Thymus (tissue), 11 donors: ENCODE data around the gene ZC3H6. TPM values are rescaled to one million over a fixed set of nuclear protein-coding genes. Genes with fewer than 3 reads are reported as not detected.
"Not testable (repeated sequence)": the region's sequence is repeated elsewhere in the genome, so short reads cannot be mapped to it uniquely, and the experiment has no call there.

Source experiments
- DNase-seq, 9 donors: peaks; one replicate each; pipeline ENCODE4 v3.0.0-alpha.2; 2013; ENCODE audit warnings: low spot score in 9 of 9, low read depth in 6 of 9, missing footprints in 1 of 9
- H3K27ac ChIP-seq, 2 donors: one replicate each; pipeline ENCODE4 v1.5.1; 2013; ENCODE audit warnings: control low read depth in 1 of 2, low read depth in 1 of 2, low read length in 1 of 2, mild to moderate bottlenecking in 1 of 2, moderate library complexity in 1 of 2
- H3K27me3 ChIP-seq, 2 donors: one replicate each; pipeline ENCODE4 v1.5.1; 2013; ENCODE audit warnings: low read length in 1 of 2; ENCODE audit not compliant: control insufficient read depth in 2 of 2, insufficient read depth in 1 of 2
- H3K36me3 ChIP-seq, 2 donors: one replicate each; pipeline ENCODE4 v1.5.1; 2013; ENCODE audit warnings: low read length in 1 of 2, mild to moderate bottlenecking in 1 of 2, moderate library complexity in 1 of 2; ENCODE audit not compliant: control insufficient read depth in 2 of 2, insufficient read depth in 2 of 2
- H3K4me1 ChIP-seq, 2 donors: one replicate each; pipeline ENCODE4 v1.5.1; 2013; ENCODE audit warnings: low read length in 2 of 2; ENCODE audit not compliant: control insufficient read depth in 2 of 2, insufficient read depth in 2 of 2
- H3K4me3 ChIP-seq, 2 donors: one replicate each; pipeline ENCODE4 v1.5.1; 2013; ENCODE audit warnings: low read length in 2 of 2, control low read depth in 1 of 2, mild to moderate bottlenecking in 1 of 2
- H3K9me3 ChIP-seq, 2 donors: one replicate each; pipeline ENCODE4 v1.5.1; 2013; ENCODE audit warnings: low read length in 1 of 2, mild to moderate bottlenecking in 1 of 2; ENCODE audit not compliant: control insufficient read depth in 2 of 2, insufficient read depth in 1 of 2
- WGBS: extraction: QIAGEN DNeasy Blood & Tissue Kit; methylation state at CpG from one replicate; pipeline ENCODE4 v1.1.7; 2013; 5-methylcytosine and 5-hydroxymethylcytosine counted together
- polyA plus RNA-seq: library from polyadenylated mRNA; stranded (reverse); fragments of 200-250 nt; gene quantifications from one replicate; pipeline ENCODE4 v1.2.3, GENCODE V29; 2013
- total RNA-seq: library from RNA; stranded (reverse); fragments of 120-200 nt; gene quantifications from one replicate; pipeline ENCODE4 v1.2.4, GENCODE V29; 2013
- donor health status: healthy.

The ZC3H6 gene
- total and polyA plus RNA-seq, 2 donors: 6.0 to 9.3 TPM

- no peak overlapping the region for H3K4me3 ChIP-seq
- WGBS: 96% methylated on average over 5 of the region's 5 CpGs
- H3K27ac ChIP-seq: peak overlapping the region in 1 of 2 donors; percentile 21
- no peaks in the 10 kb centered on the region for H3K27me3 ChIP-seq
- DNase-seq: no peak
- no peaks in the 10 kb centered on the region for H3K36me3 ChIP-seq
- peaks cover 3 to 4% of the 10 kb centered on the region in 2 donors for H3K4me1 ChIP-seq
- H3K9me3 ChIP-seq: no peaks in the 10 kb centered on the region
Observed at GRCh38 chr2:112273349-112273748, 2.0 kb upstream of the ZC3H6 start.

- no peaks in the 10 kb centered on the region for H3K9me3 ChIP-seq
- 2% methylated on average over 66 of the region's 66 CpGs for WGBS
- H3K36me3 ChIP-seq: no peaks in the 10 kb centered on the region
- peak overlapping the region; percentile 71 to 94 for H3K4me3 ChIP-seq
- no peaks in the 10 kb centered on the region for H3K27me3 ChIP-seq
- peak overlapping the region; percentile 99 to 100 for H3K27ac ChIP-seq
- peaks cover 3 to 4% of the 10 kb centered on the region in 2 donors for H3K4me1 ChIP-seq
- peak in 6 of 9 donors; percentile 62 to 86 (median 72) for DNase-seq
Observed at GRCh38 chr2:112275887-112276773, 733 bp downstream of the ZC3H6 start.

GRCh38 chr2:112276954-112277353 lies 1.6 kb downstream of the ZC3H6 start:
- no peaks in the 10 kb centered on the region for H3K9me3 ChIP-seq
- no peak overlapping the region for H3K27ac ChIP-seq
- DNase-seq: no peak
- 88% methylated on average over 5 of the region's 5 CpGs for WGBS
- no peaks in the 10 kb centered on the region for H3K36me3 ChIP-seq
- H3K27me3 ChIP-seq: no peaks in the 10 kb centered on the region
- peaks cover 3 to 4% of the 10 kb centered on the region in 2 donors for H3K4me1 ChIP-seq
- no peak overlapping the region for H3K4me3 ChIP-seq

- no peak overlapping the region for H3K4me3 ChIP-seq
- peak in 6 of 9 donors; percentile 25 to 79 (median 46) for DNase-seq
- no peaks in the 10 kb centered on the region for H3K27me3 ChIP-seq
- peaks cover 3 to 4% of the 10 kb centered on the region in 2 donors for H3K4me1 ChIP-seq
- WGBS: 76% methylated on average over 5 of the region's 5 CpGs
- H3K27ac ChIP-seq: no peak overlapping the region
- no peaks in the 10 kb centered on the region for H3K36me3 ChIP-seq
- no peaks in the 10 kb centered on the region for H3K9me3 ChIP-seq
Observed at GRCh38 chr2:112277596-112278220, 2.3 kb downstream of the ZC3H6 start.

- not testable (repeated sequence) for H3K27ac ChIP-seq, H3K27me3 ChIP-seq, H3K4me1 ChIP-seq, H3K4me3 ChIP-seq, H3K36me3 ChIP-seq, H3K9me3 ChIP-seq, DNase-seq
- 99% methylated on average over 4 of the region's 4 CpGs for WGBS
Observed at GRCh38 chr2:112282066-112282465, 6.7 kb downstream of the ZC3H6 start.

- 97% methylated on average over 2 of the region's 2 CpGs for WGBS
- not testable (repeated sequence) for H3K36me3 ChIP-seq
Observed at GRCh38 chr2:112283535-112283934, 8.1 kb downstream of the ZC3H6 start.

GRCh38 chr2:112290088-112290487 lies 14.7 kb downstream of the ZC3H6 start:
- H3K27me3 ChIP-seq: no peaks in the 10 kb centered on the region
- DNase-seq: no peak
- H3K27ac ChIP-seq: no peak overlapping the region
- H3K36me3 ChIP-seq: peaks cover 0 to 3% of the 10 kb centered on the region in 2 donors
- WGBS: 98% methylated on average over 3 of the region's 3 CpGs
- H3K4me1 ChIP-seq: no peaks in the 10 kb centered on the region
- H3K4me3 ChIP-seq: no peak overlapping the region
- no peaks in the 10 kb centered on the region for H3K9me3 ChIP-seq

More at GRCh38 chr2:112283535-112283934, 8.1 kb downstream of the ZC3H6 start:
- not testable (repeated sequence) for H3K27ac ChIP-seq, H3K4me1 ChIP-seq, DNase-seq, H3K4me3 ChIP-seq, H3K27me3 ChIP-seq, H3K9me3 ChIP-seq

GRCh38 chr2:112290648-112291047 lies 15.3 kb downstream of the ZC3H6 start:
- Histone ChIP-seq H3K4me1 (no peaks in the 10 kb centered on the region), H3K4me3 (no peak overlapping the region), H3K9me3 (no peaks in the 10 kb centered on the region), H3K36me3 (peaks cover 0 to 3% of the 10 kb centered on the region in 2 donors), H3K27ac (no peak overlapping the region), H3K27me3 (no peaks in the 10 kb centered on the region)
- DNase-seq: no peak
- WGBS: 53% methylated on average over 1 of the region's 1 CpG
